Ishikawa (cell line): ENCODE measurements around the gene MACROD2.

Source experiments
- CEBPB ChIP-seq: IDR thresholded peaks from 2 replicates; pipeline ENCODE4 v1.6.1; 2012
- CREB1 ChIP-seq: IDR thresholded peaks from 2 replicates; pipeline ENCODE4 v1.6.1; 2012; ENCODE audit warnings: low read depth
- EGR1 ChIP-seq: IDR thresholded peaks from 2 replicates; pipeline ENCODE4 v1.6.1; 2012
- EP300 ChIP-seq: IDR thresholded peaks from 2 replicates; pipeline ENCODE4 v1.6.1; 2012; ENCODE audit warnings: borderline replicate concordance
- FOXM1 ChIP-seq: IDR thresholded peaks from 2 replicates; pipeline ENCODE4 v1.6.1; 2012; ENCODE audit warnings: low read depth, borderline replicate concordance
- NFIC ChIP-seq: IDR thresholded peaks from 2 replicates; pipeline ENCODE4 v1.6.1; 2012
- RAD21 ChIP-seq: IDR thresholded peaks from 2 replicates; pipeline ENCODE4 v1.6.1; 2012; ENCODE audit warnings: low read depth
- TAF1 ChIP-seq: IDR thresholded peaks from 2 replicates; pipeline ENCODE4 v1.6.1; 2012; ENCODE audit warnings: low read depth, mild to moderate bottlenecking
- TCF12 ChIP-seq: IDR thresholded peaks from 2 replicates; pipeline ENCODE4 v1.6.1; 2012; ENCODE audit warnings: low read depth
- USF1 ChIP-seq: IDR thresholded peaks from 2 replicates; pipeline ENCODE4 v1.6.1; 2012
- YY1 ChIP-seq: IDR thresholded peaks from 2 replicates; pipeline ENCODE4 v1.6.1; 2012; ENCODE audit warnings: low read depth
- ZBTB7A ChIP-seq: IDR thresholded peaks from 2 replicates; pipeline ENCODE4 v1.6.1; 2012; ENCODE audit warnings: low read depth
- TF ChIP-seq, protein P1 (sequence below): IDR thresholded peaks from 2 replicates; pipeline ENCODE4 v1.6.1; 2012

The MACROD2 gene

DNA sequence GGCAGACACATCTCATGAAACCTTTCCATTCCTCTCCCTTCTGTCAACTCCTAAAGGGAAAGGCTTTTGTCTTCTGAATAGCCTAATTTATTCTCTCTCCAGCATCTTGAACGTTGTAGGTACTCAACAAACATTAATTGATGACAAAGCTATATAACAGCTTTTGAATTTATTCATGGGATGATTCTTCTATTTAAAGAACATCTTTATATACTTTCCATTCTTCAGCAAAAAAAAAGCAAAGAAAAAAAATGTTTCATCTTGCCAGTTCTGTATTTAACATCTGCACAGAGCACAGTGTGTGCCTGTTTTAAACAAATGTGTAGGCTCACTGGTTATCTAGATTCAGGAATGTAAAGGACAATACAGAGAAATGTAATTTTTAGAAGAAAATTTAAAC is 1929.2 kb downstream of the MACROD2 start:
- TF ChIP-seq EP300 (no peak), YY1 (no peak), RAD21 (no peak)

- no peak for TF ChIP-seq YY1
- no peak for TF ChIP-seq ZBTB7A
- TF ChIP-seq EGR1 = no peak
- TF ChIP-seq USF1 = no peak
- TF ChIP-seq CEBPB = no peak
- no peak for TF ChIP-seq EP300
- TF ChIP-seq FOXM1 = no peak
These were observed 1930.1 kb downstream of the MACROD2 start for GRCh38 chr20:15925376-15925775.

DNA sequence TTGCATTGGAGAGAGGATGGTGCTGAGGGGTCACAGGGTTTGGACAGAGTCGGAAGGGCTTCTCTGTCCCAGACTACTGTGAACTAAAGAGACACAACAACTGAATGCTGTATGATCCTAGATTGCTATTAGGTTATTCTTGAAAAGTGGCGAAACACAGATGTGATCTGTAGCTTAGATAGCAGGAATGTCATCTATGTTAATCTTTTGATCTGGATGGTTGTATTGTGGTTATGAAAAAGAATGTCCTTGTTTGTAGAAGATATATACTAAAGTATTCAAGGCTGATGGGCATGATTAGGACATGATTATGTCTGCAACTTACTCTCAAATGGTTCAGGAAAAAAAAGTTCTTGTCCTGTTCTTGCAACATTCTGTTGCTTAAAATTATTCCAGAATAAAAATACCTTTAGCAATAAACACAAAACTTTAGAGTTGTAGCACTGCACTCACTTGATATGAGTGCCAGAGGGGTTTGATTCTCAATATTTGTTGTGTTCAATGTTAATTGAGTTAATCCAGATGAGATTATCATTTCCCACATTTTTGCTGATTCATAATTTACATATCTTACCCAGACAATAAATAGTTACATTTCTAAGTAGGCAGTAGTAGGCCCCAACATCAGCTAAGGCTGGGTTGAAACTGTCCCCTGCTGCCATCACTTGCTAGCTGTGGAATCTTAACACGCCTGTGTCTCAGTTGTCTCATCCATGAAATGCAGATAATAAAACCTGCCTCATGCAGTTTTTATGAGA is 1932.8 kb downstream of the MACROD2 start:
- TF ChIP-seq EGR1 (no peak), TAF1 (no peak), YY1 (no peak), TCF12 (no peak), ZBTB7A (no peak), USF1 (no peak)

DNA sequence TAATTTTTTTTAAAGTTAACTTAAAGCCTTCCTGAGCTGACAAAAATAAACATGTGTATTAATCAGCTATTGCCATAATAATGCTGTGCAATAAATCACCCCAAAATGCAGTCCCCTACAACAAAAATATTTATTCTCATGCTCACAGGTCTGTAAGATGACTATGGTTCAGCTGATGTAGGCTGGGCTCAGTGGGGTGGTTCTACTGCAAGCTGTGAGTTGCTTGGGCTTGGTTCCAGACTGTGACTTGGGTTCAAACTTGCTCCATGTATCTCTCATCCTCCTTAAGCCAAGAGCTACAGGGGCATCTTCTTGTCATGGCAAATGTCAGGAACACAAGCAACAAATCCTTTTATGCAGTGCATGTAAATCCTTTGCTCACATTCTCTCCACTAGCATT is 1933.6 kb downstream of the MACROD2 start:
- no peak for TF ChIP-seq EP300
- TF ChIP-seq, protein P1, sequence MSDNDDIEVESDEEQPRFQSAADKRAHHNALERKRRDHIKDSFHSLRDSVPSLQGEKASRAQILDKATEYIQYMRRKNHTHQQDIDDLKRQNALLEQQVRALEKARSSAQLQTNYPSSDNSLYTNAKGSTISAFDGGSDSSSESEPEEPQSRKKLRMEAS = no peak
- no peak for TF ChIP-seq NFIC
- no peak for TF ChIP-seq FOXM1
- no peak for TF ChIP-seq TCF12
- no peak for TF ChIP-seq CEBPB
- no peak for TF ChIP-seq EGR1
- no peak for TF ChIP-seq CREB1
- TF ChIP-seq USF1 = no peak
- no peak for TF ChIP-seq TAF1
- TF ChIP-seq YY1 = no peak

- TF ChIP-seq TAF1 (no peak), RAD21 (peak; percentile 60)
These were observed 1935.3 kb downstream of the MACROD2 start for GRCh38 chr20:15930311-15931305.

GRCh38 chr20:15931897-15932296 is 1936.6 kb downstream of the MACROD2 start:
- no peak for TF ChIP-seq RAD21
- no peak for TF ChIP-seq TCF12
- TF ChIP-seq, protein P1 = no peak
- no peak for TF ChIP-seq EGR1
- no peak for TF ChIP-seq CREB1
- TF ChIP-seq ZBTB7A = no peak
- no peak for TF ChIP-seq USF1

DNA sequence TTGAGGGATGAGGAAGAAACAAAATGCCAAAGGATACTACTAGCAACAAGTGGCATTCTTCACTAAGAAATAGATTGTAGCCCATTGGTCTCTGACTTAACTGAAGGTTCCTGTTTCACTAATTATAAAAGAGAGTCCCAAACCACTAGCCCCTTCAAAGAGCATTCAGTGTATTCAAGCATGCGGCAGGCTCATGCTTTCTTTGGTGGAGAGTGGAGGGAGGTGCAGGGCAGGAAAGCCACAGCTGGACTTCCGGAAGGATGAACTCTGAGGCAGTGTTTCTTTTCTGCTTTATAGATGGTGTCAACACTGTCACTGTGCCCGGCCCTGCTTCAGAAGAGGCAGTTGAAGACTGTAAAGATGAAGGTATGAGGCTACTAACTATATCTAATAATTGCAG is 1941.9 kb downstream of the MACROD2 start:
- no peak for TF ChIP-seq RAD21
- no peak for TF ChIP-seq YY1

- no peak for TF ChIP-seq EP300
- no peak for TF ChIP-seq USF1
- TF ChIP-seq CEBPB = no peak
These were observed 1943.5 kb downstream of the MACROD2 start for GRCh38 chr20:15938847-15939246.
